Measurements from ENCODE around the gene FTL. TPM values are rescaled to one million over a fixed set of nuclear protein-coding genes. Genes with fewer than 3 reads are reported as not detected.
A peak's percentile ranks its signal among the peaks of the same experiment; 100 is the strongest.

FTL gene
- total RNA-seq, 1 experiment from 2014 or later: 2,963 TPM

DNA sequence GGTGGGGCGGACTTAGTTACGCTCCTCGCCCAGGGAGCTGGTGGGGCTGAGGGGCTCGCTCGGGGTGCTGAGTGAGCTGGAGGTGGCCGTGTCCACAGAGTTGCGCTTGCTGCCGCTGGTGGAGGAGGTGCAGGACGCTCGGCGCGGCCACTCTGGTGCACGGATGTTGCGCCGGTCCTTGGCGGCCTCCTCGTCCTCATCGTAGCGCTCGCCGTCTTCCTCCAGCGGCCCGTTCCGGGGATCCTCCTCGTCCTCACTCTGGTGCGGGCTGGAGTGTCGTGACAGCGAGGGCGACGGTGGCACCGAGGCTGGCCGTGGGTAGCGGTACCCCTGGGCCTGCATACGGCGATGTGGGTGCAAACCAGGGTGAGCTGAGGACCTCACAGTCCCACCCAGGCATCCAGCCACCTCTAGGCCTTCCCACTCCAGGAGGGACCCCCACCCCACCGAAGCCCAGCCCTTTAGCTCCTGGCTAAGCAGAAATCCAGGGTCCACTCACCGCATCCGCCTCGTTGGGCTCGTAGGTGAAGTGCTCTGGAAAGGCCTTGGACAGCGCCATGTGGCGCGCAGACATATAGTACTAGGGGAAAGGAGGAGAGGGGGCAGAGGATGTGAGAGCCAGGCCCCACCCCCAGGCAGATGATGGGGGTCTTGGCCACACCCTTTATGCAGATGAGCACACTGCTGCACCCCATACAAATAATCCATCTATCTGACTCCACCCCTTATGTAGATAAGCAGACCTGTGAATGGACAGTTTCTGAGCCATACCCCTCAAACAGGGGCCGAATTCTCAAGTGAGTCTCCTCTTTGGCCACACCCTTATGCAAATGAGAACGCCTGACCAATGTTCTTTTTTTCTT, 4.4 kb downstream of the FTL start:
- no peak overlapping the region for H3K27ac Mint-ChIP-seq (ENCODE audit: unreplicated experiment)

DNA sequence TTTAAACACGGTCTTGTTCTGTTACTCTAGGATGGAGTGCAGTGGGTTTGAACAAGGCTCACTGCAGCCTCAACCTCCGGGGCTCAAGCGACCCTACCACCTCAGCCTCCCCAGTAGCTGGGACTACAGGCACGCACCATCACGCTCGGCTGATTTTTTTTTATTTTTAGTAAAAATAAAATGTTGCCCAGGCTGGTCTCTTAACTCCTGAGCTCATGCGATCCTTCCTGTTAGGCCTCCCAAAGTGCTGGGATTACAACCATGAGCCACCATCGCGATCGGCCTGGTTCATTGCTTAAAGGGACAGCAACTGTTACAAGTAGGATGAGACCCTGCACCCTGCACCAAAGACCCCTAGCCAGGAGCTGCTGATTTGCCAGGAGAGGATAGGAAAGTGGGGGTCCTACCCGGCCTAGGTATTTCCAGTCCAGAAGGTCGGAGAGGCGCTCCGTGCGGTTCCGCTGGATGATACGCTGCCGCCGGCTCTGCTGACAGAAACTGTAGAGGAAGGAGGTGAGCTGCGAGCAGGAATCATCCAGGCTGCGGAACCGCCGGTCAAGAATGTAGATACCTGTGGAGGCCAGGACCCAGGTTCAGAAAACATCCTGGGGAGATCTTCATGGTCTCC, 5.1 kb downstream of the FTL start:
- intact Hi-C loops (cut with micrococcal nuclease; ENCODE audit: unreplicated experiment): loop anchor here (2.0 kb wide), 1 partner anchor 175 kb away; no protein-coding TSS in a partner anchor
- peaks cover 6% of the 10 kb centered on the region for H3K4me1 Mint-ChIP-seq (ENCODE audit: low read depth, unreplicated experiment)
- TF ChIP-seq, protein P1, sequence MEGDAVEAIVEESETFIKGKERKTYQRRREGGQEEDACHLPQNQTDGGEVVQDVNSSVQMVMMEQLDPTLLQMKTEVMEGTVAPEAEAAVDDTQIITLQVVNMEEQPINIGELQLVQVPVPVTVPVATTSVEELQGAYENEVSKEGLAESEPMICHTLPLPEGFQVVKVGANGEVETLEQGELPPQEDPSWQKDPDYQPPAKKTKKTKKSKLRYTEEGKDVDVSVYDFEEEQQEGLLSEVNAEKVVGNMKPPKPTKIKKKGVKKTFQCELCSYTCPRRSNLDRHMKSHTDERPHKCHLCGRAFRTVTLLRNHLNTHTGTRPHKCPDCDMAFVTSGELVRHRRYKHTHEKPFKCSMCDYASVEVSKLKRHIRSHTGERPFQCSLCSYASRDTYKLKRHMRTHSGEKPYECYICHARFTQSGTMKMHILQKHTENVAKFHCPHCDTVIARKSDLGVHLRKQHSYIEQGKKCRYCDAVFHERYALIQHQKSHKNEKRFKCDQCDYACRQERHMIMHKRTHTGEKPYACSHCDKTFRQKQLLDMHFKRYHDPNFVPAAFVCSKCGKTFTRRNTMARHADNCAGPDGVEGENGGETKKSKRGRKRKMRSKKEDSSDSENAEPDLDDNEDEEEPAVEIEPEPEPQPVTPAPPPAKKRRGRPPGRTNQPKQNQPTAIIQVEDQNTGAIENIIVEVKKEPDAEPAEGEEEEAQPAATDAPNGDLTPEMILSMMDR (IDR thresholded peaks at IDR 0.05; ENCODE audit: insufficient read depth in 1 of 2, low read depth in 1 of 2, low read length in 1 of 2, severe bottlenecking in 1 of 2, unreplicated experiment in 1 of 2): no peak
- H3K27me3 Mint-ChIP-seq (ENCODE audit: insufficient read depth, unreplicated experiment): no peaks in the 10 kb centered on the region
- ChIA-PET CTCF (interaction anchor here (0.6 to 1.8 kb wide), 20 partner anchors 8 to 274 kb away, joined by 3 to 18 read pairs (median 4); partner anchors contain the start of genes DHDH, GYS1, NUCB1 and RUVBL2), POLR2A (interaction anchor here (0.7 to 1.2 kb wide), 5 partner anchors 8 to 98 kb away, joined by 3 to 5 read pairs (median 3); partner anchors contain the start of genes NUCB1 and PPP1R15A)
- no TSS peak for BruUV-seq (replicated peaks)
- H3K36me3 ChIP-seq (ENCODE audit: control insufficient read depth, insufficient read depth, low read length): peaks cover 17% of the 10 kb centered on the region
- peaks cover 12% of the 10 kb centered on the region for H3K4me1 ChIP-seq
- H3K4me3 ChIP-seq (ENCODE audit: low read depth, low read length): no peak overlapping the region
- H3K4me3 Mint-ChIP-seq (ENCODE audit: unreplicated experiment): no peak overlapping the region
- H3K36me3 Mint-ChIP-seq (ENCODE audit: insufficient read depth, unreplicated experiment): peaks cover 75% of the 10 kb centered on the region
- H3K9me3 ChIP-seq: 0 out of 2 replicates have a peak, but pooled peaks cover 3% of the 10 kb centered on the region
- no peak overlapping the region for H3K27ac Mint-ChIP-seq (ENCODE audit: unreplicated experiment)
- H3K27me3 ChIP-seq (replicated peaks; ENCODE audit: control insufficient read depth, insufficient read depth, low read length): no peaks in the 10 kb centered on the region
- H3K9me3 Mint-ChIP-seq (ENCODE audit: unreplicated experiment): no peaks in the 10 kb centered on the region
- no peak for DNase-seq

More for the DNA sequence above, 4.4 kb downstream of the FTL start:
- H3K27me3 Mint-ChIP-seq (ENCODE audit: insufficient read depth, unreplicated experiment): no peaks in the 10 kb centered on the region
- H3K4me3 ChIP-seq (ENCODE audit: low read depth, low read length): no peak overlapping the region
- H3K4me1 Mint-ChIP-seq (ENCODE audit: low read depth, unreplicated experiment): peaks cover 10% of the 10 kb centered on the region
- H3K36me3 ChIP-seq (ENCODE audit: control insufficient read depth, insufficient read depth, low read length): peaks cover 17% of the 10 kb centered on the region
- POLR2A ChIA-PET: interaction anchor here (0.5 kb wide), 1 partner anchor 59 kb away, joined by 5 read pairs; no protein-coding TSS in a partner anchor
- no peaks in the 10 kb centered on the region for H3K27me3 ChIP-seq (replicated peaks; ENCODE audit: control insufficient read depth, insufficient read depth, low read length)
- peak in 1 of 2 experiments; percentile 46 for DNase-seq
- BruUV-seq (replicated peaks): no TSS peak
- CTCF ChIA-PET: interaction anchor here (1.1 to 1.8 kb wide), 3 partner anchors 24 to 158 kb away, joined by 3 to 18 read pairs (median 13); partner anchors contain the start of genes GYS1 and RUVBL2
- intact Hi-C loops (cut with micrococcal nuclease; ENCODE audit: unreplicated experiment): loop anchor here (2.0 kb wide), 1 partner anchor 175 kb away; no protein-coding TSS in a partner anchor
- TF ChIP-seq, protein P1 (IDR thresholded peaks at IDR 0.05; ENCODE audit: insufficient read depth in 1 of 2, low read depth in 1 of 2, low read length in 1 of 2, severe bottlenecking in 1 of 2, unreplicated experiment in 1 of 2): no peak
- H3K4me1 ChIP-seq: peaks cover 12% of the 10 kb centered on the region
- no peak overlapping the region for H3K4me3 Mint-ChIP-seq (ENCODE audit: unreplicated experiment)
- H3K9me3 ChIP-seq: 0 out of 2 replicates have a peak, but pooled peaks cover 3% of the 10 kb centered on the region
- H3K9me3 Mint-ChIP-seq (ENCODE audit: unreplicated experiment): no peaks in the 10 kb centered on the region
- peaks cover 81% of the 10 kb centered on the region for H3K36me3 Mint-ChIP-seq (ENCODE audit: insufficient read depth, unreplicated experiment)

DNA sequence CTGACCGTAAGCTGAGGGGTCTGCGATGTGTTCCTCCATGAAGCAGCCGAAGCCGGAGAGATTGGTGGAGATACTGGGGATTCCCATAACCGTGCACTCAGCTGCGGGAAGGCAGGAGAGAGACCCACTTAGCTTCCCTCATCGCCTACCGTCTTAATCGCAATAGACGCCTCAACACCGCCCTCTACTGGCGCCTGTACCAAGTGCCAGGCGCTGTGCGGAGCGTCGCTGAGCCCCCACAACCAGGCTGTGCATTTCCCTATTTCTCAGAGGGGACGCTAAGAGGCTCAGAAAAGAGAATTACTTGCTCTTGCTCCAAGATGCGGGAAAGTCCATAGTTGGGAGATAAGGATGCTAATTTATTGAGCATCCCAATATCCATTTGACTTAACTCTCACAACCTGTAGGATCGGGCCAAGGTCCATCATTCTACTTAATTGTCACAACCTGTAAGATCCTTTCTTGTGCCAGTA, 5.8 kb downstream of the FTL start:
- Mint-ChIP-seq H3K9me3 (ENCODE audit: unreplicated experiment) (no peaks in the 10 kb centered on the region), H3K36me3 (ENCODE audit: insufficient read depth, unreplicated experiment) (peaks cover 69% of the 10 kb centered on the region), H3K27ac (ENCODE audit: unreplicated experiment) (no peak overlapping the region), H3K4me3 (ENCODE audit: unreplicated experiment) (no peak overlapping the region), H3K27me3 (ENCODE audit: insufficient read depth, unreplicated experiment) (no peaks in the 10 kb centered on the region), H3K4me1 (ENCODE audit: low read depth, unreplicated experiment) (peaks cover 6% of the 10 kb centered on the region)
- BruUV-seq (replicated peaks): no TSS peak
- peak; percentile 73 to 79 for DNase-seq
- Histone ChIP-seq H3K27me3 (replicated peaks; ENCODE audit: control insufficient read depth, insufficient read depth, low read length) (no peaks in the 10 kb centered on the region), H3K4me1 (peaks cover 12% of the 10 kb centered on the region), H3K36me3 (ENCODE audit: control insufficient read depth, insufficient read depth, low read length) (peaks cover 15% of the 10 kb centered on the region), H3K9me3 (0 out of 2 replicates have a peak, but pooled peaks cover 3% of the 10 kb centered on the region), H3K4me3 (ENCODE audit: low read depth, low read length) (no peak overlapping the region)
- TF ChIP-seq, protein P1 (IDR thresholded peaks at IDR 0.05; ENCODE audit: insufficient read depth in 1 of 2, low read depth in 1 of 2, low read length in 1 of 2, severe bottlenecking in 1 of 2, unreplicated experiment in 1 of 2): peak; percentile 81 to 88
- ChIA-PET POLR2A (interaction anchor here (0.7 to 1.2 kb wide), 5 partner anchors 8 to 99 kb away, joined by 3 to 5 read pairs (median 3); partner anchors contain the start of genes NUCB1 and PPP1R15A), CTCF (interaction anchor here (0.6 to 1.8 kb wide), 20 partner anchors 9 to 274 kb away, joined by 3 to 18 read pairs (median 4); partner anchors contain the start of genes DHDH, GYS1, NUCB1 and RUVBL2)
- intact Hi-C loops (cut with micrococcal nuclease; ENCODE audit: unreplicated experiment): loop anchor here (2.0 kb wide), 1 partner anchor 176 kb away; no protein-coding TSS in a partner anchor
